Activated T-helper 17 cell treated with anti-CD3 and anti-CD28 coated beads, Interleukin-2, amount 50 U/mL, for 72 hours (primary cell): ENCODE results near the gene MALSU1. TPM values are rescaled to one million over a fixed set of nuclear protein-coding genes. Genes with fewer than 3 reads are reported as not detected.

Experiments
- ATAC-seq: fragments of 150-1000 bp; cut with Tn5 transposase; replicated peaks from 2 replicates; pipeline ENCODE4 v1.10.0; 2021; ENCODE audit warnings: mild to moderate bottlenecking, moderate library complexity
- H3K27ac Mint-ChIP-seq: one replicate; pipeline ENCODE4 v1.8.0; 2022; ENCODE audit warnings: mixed read lengths
- H3K27me3 Mint-ChIP-seq: one replicate; pipeline ENCODE4 v1.8.0; 2022; ENCODE audit warnings: mixed read lengths
- H3K36me3 Mint-ChIP-seq: one replicate; pipeline ENCODE4 v1.8.0; 2022; ENCODE audit warnings: low read depth, mild to moderate bottlenecking, mixed read lengths
- H3K4me1 Mint-ChIP-seq: one replicate; pipeline ENCODE4 v1.8.0; 2022; ENCODE audit warnings: mixed read lengths
- H3K4me3 Mint-ChIP-seq: one replicate; pipeline ENCODE4 v1.8.0; 2022; ENCODE audit warnings: mild to moderate bottlenecking, mixed read lengths
- H3K9me3 Mint-ChIP-seq: one replicate; pipeline ENCODE4 v1.8.0; 2022; ENCODE audit warnings: mixed read lengths
- total RNA-seq, 2 donors: library from RNA; stranded (reverse); gene quantifications; one replicate each; pipeline ENCODE4 v1.2.3, GENCODE V29; 2022

Gene MALSU1
- total RNA-seq, 2 donors from 2014 or later = 60.2 to 84.3 TPM

DNA sequence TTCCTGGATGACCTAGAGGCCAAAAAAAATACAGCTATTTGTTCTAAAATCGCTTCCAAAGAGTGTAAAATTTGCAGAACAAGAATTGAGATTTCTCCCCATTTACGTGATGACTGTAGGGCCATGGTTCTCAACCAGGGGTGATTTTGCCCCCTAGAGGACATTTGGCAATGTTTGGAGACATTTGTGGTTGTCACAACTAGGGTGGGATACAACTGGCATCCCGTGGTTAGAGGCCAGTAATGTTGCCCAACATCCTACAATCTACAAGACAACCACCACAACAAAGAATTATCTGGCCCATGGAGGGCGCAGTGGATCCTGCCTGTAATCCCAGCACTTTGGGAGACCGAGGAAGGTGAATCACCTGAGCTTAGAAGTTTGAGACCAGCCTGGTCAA lies 22.8 kb upstream of the MALSU1 start:
- no peak for ATAC-seq
- peaks cover 10% of the 10 kb centered on the region for H3K4me1 Mint-ChIP-seq
- H3K9me3 Mint-ChIP-seq = no peaks in the 10 kb centered on the region
- H3K4me3 Mint-ChIP-seq = no peak overlapping the region
- no peak overlapping the region for H3K27ac Mint-ChIP-seq
- peaks cover 3% of the 10 kb centered on the region for H3K27me3 Mint-ChIP-seq
- H3K36me3 Mint-ChIP-seq = no peaks in the 10 kb centered on the region

DNA sequence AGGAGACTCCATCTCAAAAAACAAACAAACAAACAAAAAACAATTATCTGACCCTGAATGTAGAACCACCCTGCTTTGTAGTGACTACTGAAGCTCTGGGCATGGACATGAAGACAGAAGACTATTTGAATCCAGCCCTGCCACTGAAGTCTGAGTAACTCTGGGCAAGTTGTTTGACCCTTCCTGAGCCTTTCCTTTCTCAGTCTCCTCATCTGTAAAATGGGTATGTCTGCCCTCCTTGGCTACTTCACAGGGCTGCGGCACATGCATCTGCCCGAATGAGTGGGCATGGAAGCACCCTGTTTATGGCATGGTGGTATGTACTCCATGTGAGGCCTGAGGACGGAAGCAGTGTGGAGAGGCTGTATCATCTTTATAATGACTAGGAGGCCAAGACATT lies 22.2 kb upstream of the MALSU1 start:
- Mint-ChIP-seq H3K9me3 (no peaks in the 10 kb centered on the region), H3K27ac (no peak overlapping the region)

DNA sequence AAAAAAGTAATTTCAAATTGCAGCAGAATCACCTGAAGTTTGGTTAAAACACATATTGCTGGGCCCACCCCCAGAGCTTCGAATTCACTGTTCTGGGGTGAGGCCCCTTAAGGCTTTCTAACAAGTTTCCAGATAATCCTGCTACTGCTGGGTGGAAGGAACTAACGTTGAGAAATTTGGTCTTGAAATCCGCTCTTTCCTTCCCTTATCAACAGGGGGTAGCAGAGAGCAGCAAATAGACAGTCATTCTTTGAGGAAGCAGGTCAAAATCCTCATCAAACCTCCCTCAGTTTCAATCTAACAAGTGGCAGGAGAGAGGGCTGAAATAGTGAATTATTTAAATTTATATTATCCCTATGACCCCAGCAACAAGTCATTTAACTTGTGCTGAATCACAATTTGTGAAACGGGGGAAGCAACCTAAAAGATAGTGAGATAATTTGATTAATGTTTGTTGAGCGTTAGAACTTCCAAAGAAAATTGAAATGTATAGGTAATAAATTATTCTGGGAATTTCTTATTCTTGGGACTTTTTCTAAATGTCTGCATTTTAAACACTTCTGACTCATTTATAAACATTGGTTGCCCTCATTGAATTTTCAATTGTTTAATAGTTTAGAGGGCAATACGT lies 21.7 kb upstream of the MALSU1 start:
- Mint-ChIP-seq H3K9me3 (no peaks in the 10 kb centered on the region), H3K27ac (no peak overlapping the region), H3K36me3 (no peaks in the 10 kb centered on the region), H3K4me3 (no peak overlapping the region), H3K4me1 (peaks cover 5% of the 10 kb centered on the region), H3K27me3 (no peaks in the 10 kb centered on the region)
- ATAC-seq = peak; percentile 23

More for the DNA sequence above, 22.2 kb upstream of the MALSU1 start:
- Mint-ChIP-seq H3K4me3 (no peak overlapping the region), H3K36me3 (no peaks in the 10 kb centered on the region), H3K27me3 (peaks cover 3% of the 10 kb centered on the region), H3K4me1 (peaks cover 10% of the 10 kb centered on the region)
- ATAC-seq = no peak

DNA sequence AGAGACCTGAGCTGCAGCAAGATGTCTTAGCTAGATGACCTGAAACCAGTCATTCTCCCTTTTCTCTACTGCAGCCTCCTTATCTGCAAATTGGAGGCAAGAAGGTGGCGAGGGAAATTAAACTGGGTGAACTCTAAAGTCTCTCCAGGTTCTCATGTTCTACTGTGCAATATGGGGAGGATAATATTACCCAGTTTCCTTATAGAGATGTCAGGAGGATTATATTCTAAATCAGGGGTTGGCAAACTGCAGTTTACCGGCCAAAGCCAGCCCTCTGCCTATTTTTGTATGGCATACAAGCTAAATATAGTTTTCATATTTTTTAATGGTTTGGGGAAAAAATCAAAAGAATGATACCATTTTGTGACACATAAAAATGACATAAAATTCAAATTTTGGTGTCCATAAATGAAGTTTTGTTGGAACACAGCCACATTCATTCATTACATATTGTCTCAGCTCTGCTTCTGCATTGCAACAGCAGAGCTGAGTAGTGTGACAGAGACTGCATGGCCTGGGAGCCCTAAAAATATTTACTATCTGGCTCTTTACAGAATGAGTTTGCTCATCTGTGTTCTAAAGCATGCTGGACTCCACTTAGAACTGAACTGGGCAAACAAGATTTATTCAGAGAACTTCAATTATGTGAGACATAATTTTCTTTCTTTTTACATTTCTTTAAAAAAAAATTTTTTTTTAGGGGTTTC lies 19.2 kb upstream of the MALSU1 start:
- ATAC-seq = no peak
- Mint-ChIP-seq H3K27me3 (no peaks in the 10 kb centered on the region), H3K4me1 (no peaks in the 10 kb centered on the region)

DNA sequence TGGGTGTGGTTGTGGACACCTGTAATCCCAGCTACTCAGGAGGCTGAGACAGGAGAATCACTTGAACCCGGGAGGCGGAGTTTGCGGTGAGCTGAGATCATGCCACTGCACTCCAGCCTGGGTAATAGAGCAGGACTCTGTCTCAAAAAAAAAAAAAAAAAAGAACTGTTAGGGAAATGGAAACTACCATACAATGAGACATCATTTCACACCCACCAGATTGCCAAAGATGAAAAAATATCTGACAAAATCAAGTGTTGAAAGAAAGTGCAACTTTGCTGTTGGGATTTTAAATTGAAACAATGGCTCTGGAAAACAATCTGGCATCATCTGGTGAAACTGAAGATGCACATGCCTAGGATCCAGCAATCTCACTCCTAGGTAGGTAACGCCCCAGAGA lies 16.1 kb upstream of the MALSU1 start:
- Mint-ChIP-seq H3K27me3 (no peaks in the 10 kb centered on the region), H3K4me3 (no peak overlapping the region), H3K27ac (no peak overlapping the region), H3K36me3 (no peaks in the 10 kb centered on the region), H3K9me3 (no peaks in the 10 kb centered on the region), H3K4me1 (no peaks in the 10 kb centered on the region)
- ATAC-seq = no peak

More for the DNA sequence above, 19.2 kb upstream of the MALSU1 start:
- Mint-ChIP-seq H3K27ac (no peak overlapping the region), H3K36me3 (no peaks in the 10 kb centered on the region), H3K4me3 (no peak overlapping the region), H3K9me3 (no peaks in the 10 kb centered on the region)

DNA sequence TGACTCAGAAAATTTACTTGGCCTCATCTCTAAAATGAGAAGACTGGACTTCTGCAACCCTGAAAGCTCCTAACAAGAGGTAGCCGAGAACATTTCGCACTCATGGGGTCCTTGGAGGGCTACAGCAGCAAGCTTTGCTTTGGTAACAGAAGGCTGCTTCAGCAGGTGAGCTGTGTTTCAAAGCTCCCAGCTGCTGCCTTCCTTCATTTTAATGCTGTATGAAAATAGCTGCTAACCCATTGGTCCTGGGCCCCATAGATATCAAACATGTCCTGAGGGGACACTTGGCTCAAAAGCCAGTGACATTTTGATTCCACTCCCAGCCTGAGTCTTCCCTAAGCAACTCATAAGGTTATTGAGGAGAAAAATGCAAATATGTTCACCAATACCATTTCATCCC lies 14.3 kb upstream of the MALSU1 start:
- H3K4me1 Mint-ChIP-seq = no peaks in the 10 kb centered on the region
- H3K4me3 Mint-ChIP-seq = no peak overlapping the region
- no peak overlapping the region for H3K27ac Mint-ChIP-seq
- no peaks in the 10 kb centered on the region for H3K9me3 Mint-ChIP-seq
- H3K36me3 Mint-ChIP-seq = no peaks in the 10 kb centered on the region
- no peak for ATAC-seq
- no peaks in the 10 kb centered on the region for H3K27me3 Mint-ChIP-seq

- Mint-ChIP-seq H3K27ac (no peak overlapping the region), H3K36me3 (no peaks in the 10 kb centered on the region), H3K4me1 (no peaks in the 10 kb centered on the region), H3K27me3 (no peaks in the 10 kb centered on the region), H3K9me3 (no peaks in the 10 kb centered on the region), H3K4me3 (no peak overlapping the region)
- ATAC-seq = no peak
Observed at GRCh38 chr7:23285657-23286646, 13.2 kb upstream of the MALSU1 start.

DNA sequence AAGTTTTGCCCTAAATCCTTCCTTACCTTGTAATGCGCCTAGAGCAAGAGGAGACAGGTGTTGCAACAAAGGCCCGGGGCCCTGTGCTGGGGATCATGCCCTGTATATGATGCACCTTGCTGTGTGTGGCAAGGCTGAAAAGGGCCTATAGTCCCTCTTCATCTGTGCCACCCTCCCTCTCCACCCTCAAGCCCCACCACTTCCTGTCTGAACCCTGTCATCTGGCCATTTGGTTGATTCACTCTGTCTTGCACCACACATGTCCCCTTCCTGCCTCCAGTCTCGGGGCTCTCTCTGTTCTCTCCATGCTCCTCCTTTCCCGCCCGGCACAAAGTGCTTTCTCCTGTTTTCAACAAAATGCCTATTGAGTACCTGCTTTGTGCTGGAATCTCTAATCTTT lies 11.5 kb upstream of the MALSU1 start:
- no peak overlapping the region for H3K4me3 Mint-ChIP-seq
- H3K9me3 Mint-ChIP-seq = no peaks in the 10 kb centered on the region
- no peaks in the 10 kb centered on the region for H3K4me1 Mint-ChIP-seq
- ATAC-seq = peak; percentile 72
- peaks cover 5% of the 10 kb centered on the region for H3K27me3 Mint-ChIP-seq
- no peaks in the 10 kb centered on the region for H3K36me3 Mint-ChIP-seq
- H3K27ac Mint-ChIP-seq = no peak overlapping the region

- H3K36me3 Mint-ChIP-seq = no peaks in the 10 kb centered on the region
- H3K27me3 Mint-ChIP-seq = peaks cover 7% of the 10 kb centered on the region
- no peaks in the 10 kb centered on the region for H3K9me3 Mint-ChIP-seq
- H3K4me3 Mint-ChIP-seq = no peak overlapping the region
- H3K4me1 Mint-ChIP-seq = no peaks in the 10 kb centered on the region
- no peak overlapping the region for H3K27ac Mint-ChIP-seq
- ATAC-seq = no peak
Observed at GRCh38 chr7:23290993-23291392, 8.1 kb upstream of the MALSU1 start.

- H3K9me3 Mint-ChIP-seq = no peaks in the 10 kb centered on the region
- H3K27ac Mint-ChIP-seq = no peak overlapping the region
- H3K4me3 Mint-ChIP-seq = no peak overlapping the region
- no peaks in the 10 kb centered on the region for H3K36me3 Mint-ChIP-seq
- H3K4me1 Mint-ChIP-seq = no peaks in the 10 kb centered on the region
- no peak for ATAC-seq
- peaks cover 7% of the 10 kb centered on the region for H3K27me3 Mint-ChIP-seq
Observed at GRCh38 chr7:23291957-23292560, 7.1 kb upstream of the MALSU1 start.

- H3K9me3 Mint-ChIP-seq = no peaks in the 10 kb centered on the region
- ATAC-seq = no peak
- H3K4me1 Mint-ChIP-seq = no peaks in the 10 kb centered on the region
- H3K36me3 Mint-ChIP-seq = no peaks in the 10 kb centered on the region
- H3K4me3 Mint-ChIP-seq = no peak overlapping the region
- no peak overlapping the region for H3K27ac Mint-ChIP-seq
- H3K27me3 Mint-ChIP-seq = peaks cover 7% of the 10 kb centered on the region
Observed at GRCh38 chr7:23292623-23293022, 6.5 kb upstream of the MALSU1 start.

DNA sequence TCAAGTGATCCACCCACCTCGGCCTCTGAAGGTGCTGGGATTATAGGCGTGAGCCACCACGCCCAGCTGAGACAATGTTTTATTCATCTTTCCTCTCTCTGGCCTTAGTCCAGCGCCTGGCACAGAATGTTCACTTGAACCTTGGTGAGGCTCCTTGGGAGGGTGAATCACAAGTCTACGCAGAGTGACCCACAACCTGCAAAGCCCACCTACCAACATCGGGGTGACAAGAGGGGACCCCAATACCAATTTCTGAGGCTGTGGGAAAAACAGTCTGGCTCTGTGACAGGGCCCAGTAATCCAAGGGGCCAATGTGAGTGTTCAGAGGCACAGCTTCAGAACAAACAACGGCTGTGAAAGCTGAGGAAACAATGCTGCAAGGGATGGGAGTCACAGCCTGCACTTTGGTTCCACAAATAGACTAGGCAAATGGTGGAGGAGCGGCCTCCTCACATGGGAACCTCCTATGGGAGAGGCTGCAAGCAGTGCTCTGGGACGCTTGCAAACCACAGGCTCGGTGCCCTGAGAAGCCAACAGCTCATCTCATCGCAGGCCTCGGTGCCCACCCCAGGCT lies 5.6 kb upstream of the MALSU1 start:
- Mint-ChIP-seq H3K4me3 (no peak overlapping the region), H3K27me3 (peaks cover 7% of the 10 kb centered on the region), H3K4me1 (peaks cover 4% of the 10 kb centered on the region), H3K27ac (no peak overlapping the region), H3K9me3 (no peaks in the 10 kb centered on the region), H3K36me3 (no peaks in the 10 kb centered on the region)
- ATAC-seq = no peak

DNA sequence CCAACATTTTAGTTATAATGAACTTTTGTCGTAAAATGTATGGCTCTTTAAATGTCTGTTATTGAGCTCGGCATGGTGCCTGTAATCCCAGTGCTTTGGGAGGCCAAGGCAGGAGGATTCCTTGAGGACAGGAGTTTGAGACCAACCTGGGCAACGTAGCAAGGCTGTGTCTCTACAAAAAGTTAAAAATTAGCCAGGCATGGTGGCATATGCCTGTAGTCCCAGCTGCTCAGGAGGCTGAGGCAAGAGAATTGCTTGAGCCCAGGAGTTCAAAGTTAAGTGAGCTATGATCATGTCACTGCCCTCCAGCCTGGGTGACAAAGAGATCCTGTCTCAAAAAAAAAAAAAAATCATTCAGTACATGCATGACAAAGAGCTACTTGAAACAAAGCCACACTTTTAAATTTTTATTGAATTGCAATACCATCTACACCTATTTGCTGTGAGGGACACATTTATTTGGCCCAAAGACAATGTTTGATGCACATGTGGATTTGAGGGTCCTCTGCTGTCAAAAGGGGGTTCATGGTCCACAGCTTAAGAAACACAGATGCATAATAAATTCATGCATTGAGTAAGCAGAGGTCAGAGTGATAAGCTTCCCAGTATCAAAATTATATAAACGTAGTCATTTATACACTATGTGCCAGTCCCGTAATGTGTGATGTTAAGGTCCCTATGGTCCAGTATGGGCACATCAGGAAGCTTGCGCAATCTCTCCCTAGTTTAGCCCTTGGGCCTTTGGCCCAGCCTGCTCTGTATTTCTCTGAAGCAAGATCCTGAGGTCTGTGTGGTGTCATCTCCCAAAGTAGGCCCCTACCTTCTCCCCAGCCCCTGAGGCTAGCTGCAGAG lies 4.4 kb upstream of the MALSU1 start:
- H3K27me3 Mint-ChIP-seq = peaks cover 7% of the 10 kb centered on the region
- H3K27ac Mint-ChIP-seq = no peak overlapping the region
- no peaks in the 10 kb centered on the region for H3K36me3 Mint-ChIP-seq
- no peak overlapping the region for H3K4me3 Mint-ChIP-seq
- peaks cover 4% of the 10 kb centered on the region for H3K9me3 Mint-ChIP-seq
- peaks cover 9% of the 10 kb centered on the region for H3K4me1 Mint-ChIP-seq
- no peak for ATAC-seq
